Esophagus muscularis mucosa (tissue), 4 donors: ENCODE measurements around the gene AVL9. TPM values are rescaled to one million over a fixed set of nuclear protein-coding genes. Genes with fewer than 3 reads are reported as not detected.
"Not testable (repeated sequence)": the region's sequence is repeated elsewhere in the genome, so short reads cannot be mapped to it uniquely, and the experiment has no call there.

Experiments
- DNase-seq: peaks from one replicate; pipeline ENCODE4 v3.0.0-alpha.2; 2017; ENCODE audit errors: extremely low spot score
- H3K27ac ChIP-seq, 4 donors: fragments of 200-600 bp; sonication (generic); replicated peaks in 1 of 4; 1 replicate in 3 of 4; 2 replicates in 1 of 4; pipeline ENCODE4 v1.5.1; 2016 to 2019; ENCODE audit warnings: mild to moderate bottlenecking in 1 of 4
- H3K27me3 ChIP-seq, 4 donors: fragments of 200-600 bp; sonication (generic); one replicate each; pipeline versions ENCODE4 v1.5.1 to v1.6.0; 2016 to 2019
- H3K36me3 ChIP-seq, 4 donors: fragments of 200-600 bp; sonication (generic); one replicate each; pipeline ENCODE4 v1.5.1; 2016 to 2019
- H3K4me1 ChIP-seq, 4 donors: fragments of 200-600 bp; sonication (generic); one replicate each; pipeline ENCODE4 v1.5.1; 2016 to 2019
- H3K4me3 ChIP-seq, 4 donors: fragments of 200-600 bp; sonication (generic); 1 replicate in 2 of 4; 2 replicates in 2 of 4; pipeline ENCODE4 v1.5.1; 2016 to 2019; ENCODE audit warnings: mild to moderate bottlenecking in 4 of 4, moderate library complexity in 1 of 4
- H3K9me3 ChIP-seq, 4 donors: fragments of 200-600 bp; sonication (generic); 1 replicate in 3 of 4; 2 replicates in 1 of 4; pipeline ENCODE4 v1.5.1; 2016 to 2019
- EP300 ChIP-seq: sonication (generic); formaldehyde crosslinking; IDR thresholded peaks from one replicate; pipeline ENCODE4 v1.6.1; 2017; ENCODE audit warnings: antibody characterized with exemption
- POLR2A ChIP-seq: fragments of 450-650 bp; IDR thresholded peaks from one replicate; pipeline ENCODE4 v1.6.1; 2017; ENCODE audit warnings: antibody characterized with exemption, moderate library complexity, mild to moderate bottlenecking, low read depth
- POLR2AphosphoS5 ChIP-seq, 2 donors: sonication (generic); formaldehyde crosslinking; IDR thresholded peaks; one replicate each; pipeline ENCODE4 v1.6.1; 2017; ENCODE audit warnings: antibody characterized with exemption in 2 of 2
- WGBS: methylation state at CpG from one replicate; pipeline ENCODE4 v1.1.5; 2018; 5-methylcytosine and 5-hydroxymethylcytosine counted together
- intact Hi-C: fragments of 100-400 bp; cut with DNase I; formaldehyde crosslinking; loops from one replicate; pipeline ENCODE4 v1.15.1; 2023
- total RNA-seq, 4 donors: library from RNA; depleted of rRNA; stranded (reverse); fragments of >200 nt; gene quantifications; one replicate each; pipeline versions ENCODE4 v1.1.0 to v1.2.1, GENCODE V29; 2016
- TF ChIP-seq, protein P1 (sequence below), 3 experiments: fragments of 200-600 bp in 2 of 3; fragments of 450-650 bp in 1 of 3; sonication (generic) in 2 of 3; IDR thresholded peaks; one replicate each; pipeline ENCODE4 v1.5.1; 2017 to 2019; ENCODE audit warnings: antibody characterized with exemption in 3 of 3, mild to moderate bottlenecking in 2 of 3, moderate library complexity in 1 of 3

The AVL9 gene
- total RNA-seq, 4 donors from 2014 or later: 18.8 to 27.7 (median 21.3) TPM

DNA sequence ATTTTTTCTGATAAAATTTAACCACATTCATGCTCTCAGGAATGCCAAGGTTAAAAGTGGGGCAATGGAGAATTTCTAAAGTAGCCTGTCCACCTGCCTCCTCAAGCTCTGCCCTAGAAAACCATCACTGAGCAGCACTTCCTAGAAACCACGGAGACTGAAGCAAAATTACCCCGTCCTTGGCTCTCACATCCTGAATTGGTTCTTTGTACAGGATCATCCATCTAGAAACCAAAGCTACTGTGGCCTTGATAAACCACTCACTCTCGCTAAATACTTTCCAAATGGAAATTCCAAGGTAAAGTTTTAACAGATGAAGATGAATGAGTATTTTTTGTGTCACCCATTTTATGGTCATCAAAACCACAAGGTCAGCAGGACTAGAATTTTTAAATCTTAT lies 96.6 kb downstream of the AVL9 start:
- Histone ChIP-seq H3K36me3 (peaks cover 0 to 22% (median 11%) of the 10 kb centered on the region in 4 donors), H3K27ac (no peak overlapping the region), H3K4me3 (no peak overlapping the region), H3K4me1 (peaks cover 17 to 25% (median 18%) of the 10 kb centered on the region in 4 donors), H3K9me3 (no peaks in the 10 kb centered on the region), H3K27me3 (no peaks in the 10 kb centered on the region)
- intact Hi-C loops: no loop called here
- TF ChIP-seq EP300: no peak
- 83% methylated on average over 3 of the region's 3 CpGs for WGBS
- DNase-seq: no peak

DNA sequence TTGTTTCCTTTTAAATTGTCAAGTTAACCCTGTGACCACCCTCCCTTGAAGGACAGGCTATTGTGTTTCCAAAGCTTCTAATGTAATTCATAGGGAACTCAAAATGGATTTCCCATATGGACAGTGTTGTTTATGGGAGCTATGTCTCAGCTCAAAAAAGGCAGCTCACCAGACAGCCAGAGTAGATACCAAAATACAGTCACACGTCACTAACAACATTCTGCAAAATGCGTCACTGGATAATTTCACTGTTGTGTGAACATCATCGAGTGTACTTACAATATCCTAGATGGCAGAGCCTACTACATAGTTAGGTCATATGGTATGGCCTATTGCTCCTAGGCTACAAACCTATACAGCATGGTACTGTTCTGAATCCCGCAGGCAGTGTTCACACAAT lies 97.4 kb downstream of the AVL9 start:
- Histone ChIP-seq H3K27me3 (no peaks in the 10 kb centered on the region), H3K9me3 (no peaks in the 10 kb centered on the region), H3K27ac (no peak overlapping the region), H3K36me3 (peaks cover 0 to 21% (median 10%) of the 10 kb centered on the region in 4 donors), H3K4me3 (no peak overlapping the region), H3K4me1 (peaks cover 9 to 17% (median 11%) of the 10 kb centered on the region in 4 donors)
- 97% methylated on average over 4 of the region's 4 CpGs for WGBS
- intact Hi-C loops: no loop called here
- TF ChIP-seq POLR2AphosphoS5 (IDR thresholded peaks at IDR 0.05): no peak
- TF ChIP-seq, protein P1, sequence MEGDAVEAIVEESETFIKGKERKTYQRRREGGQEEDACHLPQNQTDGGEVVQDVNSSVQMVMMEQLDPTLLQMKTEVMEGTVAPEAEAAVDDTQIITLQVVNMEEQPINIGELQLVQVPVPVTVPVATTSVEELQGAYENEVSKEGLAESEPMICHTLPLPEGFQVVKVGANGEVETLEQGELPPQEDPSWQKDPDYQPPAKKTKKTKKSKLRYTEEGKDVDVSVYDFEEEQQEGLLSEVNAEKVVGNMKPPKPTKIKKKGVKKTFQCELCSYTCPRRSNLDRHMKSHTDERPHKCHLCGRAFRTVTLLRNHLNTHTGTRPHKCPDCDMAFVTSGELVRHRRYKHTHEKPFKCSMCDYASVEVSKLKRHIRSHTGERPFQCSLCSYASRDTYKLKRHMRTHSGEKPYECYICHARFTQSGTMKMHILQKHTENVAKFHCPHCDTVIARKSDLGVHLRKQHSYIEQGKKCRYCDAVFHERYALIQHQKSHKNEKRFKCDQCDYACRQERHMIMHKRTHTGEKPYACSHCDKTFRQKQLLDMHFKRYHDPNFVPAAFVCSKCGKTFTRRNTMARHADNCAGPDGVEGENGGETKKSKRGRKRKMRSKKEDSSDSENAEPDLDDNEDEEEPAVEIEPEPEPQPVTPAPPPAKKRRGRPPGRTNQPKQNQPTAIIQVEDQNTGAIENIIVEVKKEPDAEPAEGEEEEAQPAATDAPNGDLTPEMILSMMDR (IDR thresholded peaks at IDR 0.05): no peak
- no peak for TF ChIP-seq EP300
- no peak for TF ChIP-seq POLR2A
- no peak for DNase-seq

DNA sequence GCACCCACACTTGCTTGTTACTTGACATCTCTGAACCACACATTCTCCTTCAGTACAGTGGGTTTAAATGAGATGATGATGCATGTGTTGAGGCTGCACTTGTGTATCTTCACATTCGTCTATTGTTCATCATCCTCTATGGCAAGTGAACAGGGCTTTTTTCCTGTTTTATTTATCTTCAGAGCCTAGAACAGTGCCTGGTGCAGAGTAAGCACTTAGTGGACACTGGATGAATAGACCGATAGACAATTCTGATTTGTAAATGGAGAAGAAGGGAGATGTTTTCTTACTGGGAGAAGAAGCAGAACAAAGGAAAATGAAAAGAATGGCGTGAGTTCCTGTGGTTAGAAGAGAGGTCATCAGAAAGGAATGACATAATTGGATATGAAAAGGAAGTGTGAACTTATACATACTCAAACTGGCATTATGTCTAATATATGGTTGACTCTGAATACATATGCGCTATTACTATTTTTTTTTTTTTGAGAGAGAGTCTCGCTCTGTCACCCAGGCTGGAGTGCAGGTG lies 99.7 kb downstream of the AVL9 start:
- H3K4me1 ChIP-seq: no peaks in the 10 kb centered on the region
- WGBS: 97% methylated on average over 5 of the region's 5 CpGs
- H3K36me3 ChIP-seq: peaks cover 0 to 8% (median 4%) of the 10 kb centered on the region in 4 donors
- H3K4me3 ChIP-seq: no peak overlapping the region
- H3K27me3 ChIP-seq: no peaks in the 10 kb centered on the region
- DNase-seq: no peak
- no peaks in the 10 kb centered on the region for H3K9me3 ChIP-seq
- TF ChIP-seq EP300 (no peak), POLR2AphosphoS5 (IDR thresholded peaks at IDR 0.05) (no peak), POLR2A (no peak)
- TF ChIP-seq, protein P1 (IDR thresholded peaks at IDR 0.05): no peak
- intact Hi-C loops: no loop called here
- H3K27ac ChIP-seq: no peak overlapping the region

DNA sequence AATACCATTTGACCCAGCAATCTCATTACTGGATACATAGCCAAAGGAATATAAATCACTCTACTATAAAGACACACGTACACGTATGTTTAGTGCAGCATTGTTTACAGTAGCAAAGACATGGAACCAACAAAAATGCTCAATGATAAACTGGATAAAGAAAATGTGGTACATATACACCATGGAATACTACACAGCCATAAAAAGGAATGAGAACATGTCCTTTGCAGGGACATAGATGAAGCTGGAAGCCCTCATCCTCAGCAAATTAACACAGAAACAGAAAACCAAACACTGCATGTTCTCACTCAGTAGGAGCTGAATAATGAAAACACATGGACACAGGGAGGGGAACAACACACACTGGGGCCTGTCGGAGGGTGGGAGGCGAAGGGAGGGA lies 105.9 kb downstream of the AVL9 start:
- H3K4me3 ChIP-seq, H3K9me3 ChIP-seq, DNase-seq, H3K36me3 ChIP-seq, H3K27ac ChIP-seq, H3K27me3 ChIP-seq, intact Hi-C loops, H3K4me1 ChIP-seq: not testable (repeated sequence)
- 97% methylated on average over 4 of the region's 4 CpGs for WGBS

DNA sequence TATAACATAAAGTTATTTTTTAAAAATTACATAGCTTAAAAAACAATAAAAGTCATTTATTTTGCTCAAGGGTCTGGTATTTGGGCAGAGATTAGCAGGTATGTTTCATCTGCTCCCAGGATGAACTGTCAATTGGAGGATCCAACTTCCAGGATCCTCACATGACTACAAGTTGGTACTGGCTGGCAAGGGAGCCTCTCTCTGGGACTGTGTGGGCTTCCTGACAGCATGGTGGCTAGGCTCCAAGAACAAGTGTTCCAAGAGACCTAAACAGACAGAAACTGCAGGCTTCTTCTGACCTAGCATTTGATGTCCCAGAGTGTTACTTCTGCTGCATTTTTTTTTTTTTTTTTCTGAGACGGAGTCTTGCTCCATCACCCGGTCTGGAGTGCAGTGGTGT lies 107.2 kb downstream of the AVL9 start:
- no peaks in the 10 kb centered on the region for H3K9me3 ChIP-seq
- H3K27ac ChIP-seq: no peak overlapping the region
- DNase-seq: no peak
- H3K27me3 ChIP-seq: no peaks in the 10 kb centered on the region
- no peaks in the 10 kb centered on the region for H3K36me3 ChIP-seq
- TF ChIP-seq, protein P1 (IDR thresholded peaks at IDR 0.05): no peak
- TF ChIP-seq POLR2A (no peak), EP300 (no peak), POLR2AphosphoS5 (IDR thresholded peaks at IDR 0.05) (no peak)
- WGBS: 100% methylated on average over 2 of the region's 2 CpGs
- no peak overlapping the region for H3K4me3 ChIP-seq
- no peaks in the 10 kb centered on the region for H3K4me1 ChIP-seq
- intact Hi-C loops: no loop called here

DNA sequence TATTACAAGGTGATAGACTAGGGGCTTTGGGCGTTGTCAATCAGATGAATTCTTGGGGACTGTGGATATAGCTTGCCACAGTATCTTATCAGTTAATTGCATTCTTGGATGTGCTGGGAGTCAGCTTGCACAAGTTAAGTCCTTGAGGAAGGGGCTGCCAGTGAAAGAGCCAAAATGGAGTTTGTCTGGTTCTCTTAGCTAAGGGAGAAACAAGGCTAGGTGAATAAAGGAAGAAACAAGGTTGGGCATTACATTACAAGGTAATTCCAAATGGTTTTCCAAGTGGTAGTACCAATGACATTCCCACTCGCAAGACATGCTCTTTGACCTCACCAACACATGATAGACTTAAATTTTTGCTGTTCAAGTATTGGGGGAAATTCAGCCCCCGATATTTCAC lies 108.2 kb downstream of the AVL9 start:
- not testable (repeated sequence) for H3K4me1 ChIP-seq

DNA sequence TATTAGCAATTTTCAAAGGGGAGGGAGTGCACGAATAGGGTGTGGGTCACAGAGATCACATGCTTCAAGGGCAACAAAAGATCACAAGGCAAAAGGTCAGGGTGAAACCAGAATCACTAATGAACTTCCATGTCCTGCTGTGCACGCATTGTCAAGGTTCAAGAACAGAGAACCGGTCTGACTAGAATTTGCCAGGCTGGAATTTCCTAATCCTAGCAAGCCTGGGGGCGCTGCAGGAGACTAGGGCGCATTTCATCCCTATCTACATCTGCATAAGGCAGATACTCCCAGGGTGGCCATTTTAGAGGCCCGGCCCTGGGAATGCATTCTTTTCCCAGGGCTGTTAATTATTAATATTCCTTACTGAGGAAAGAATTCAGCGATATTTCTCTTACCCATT lies 108.8 kb downstream of the AVL9 start:
- DNase-seq, H3K9me3 ChIP-seq, H3K4me1 ChIP-seq, H3K27me3 ChIP-seq, H3K36me3 ChIP-seq, H3K4me3 ChIP-seq, intact Hi-C loops, H3K27ac ChIP-seq: not testable (repeated sequence)
- 90% methylated on average over 7 of the region's 7 CpGs for WGBS

More for the DNA sequence above, 108.2 kb downstream of the AVL9 start:
- H3K36me3 ChIP-seq, H3K4me3 ChIP-seq, H3K27me3 ChIP-seq, DNase-seq, H3K9me3 ChIP-seq, intact Hi-C loops, H3K27ac ChIP-seq: not testable (repeated sequence)
- WGBS: 95% methylated on average over 3 of the region's 3 CpGs
